ENCODE results near the gene ARHGAP6.

The ARHGAP6 gene

DNA sequence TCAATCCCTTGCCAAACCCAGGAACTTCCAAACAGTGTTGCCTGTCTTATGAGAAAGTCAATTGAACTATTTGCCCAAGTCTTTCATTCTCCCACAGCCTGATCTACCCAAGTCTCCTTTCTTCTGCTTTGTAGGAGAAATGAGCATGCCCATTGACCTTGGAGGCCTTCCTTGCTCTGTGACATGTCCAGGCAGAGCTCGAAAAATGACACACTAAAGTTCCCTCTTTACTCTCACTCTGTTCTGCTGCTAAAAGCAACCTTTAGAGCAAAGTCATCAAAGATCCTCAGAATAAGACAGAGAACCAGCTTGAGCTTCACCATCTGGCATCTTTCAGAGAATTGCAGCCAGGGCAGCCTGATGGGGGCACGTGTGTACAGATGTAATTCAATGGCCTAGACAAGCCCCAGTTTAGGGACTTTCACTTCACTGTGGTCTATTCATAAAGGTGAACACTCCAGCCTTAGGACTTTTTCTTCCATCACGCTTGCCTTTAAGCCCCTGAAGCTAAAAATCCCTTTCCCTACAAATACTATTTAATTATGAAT lies 236.1 kb downstream of the ARHGAP6 start:
- H3K4me3 ChIP-seq (ENCODE audit: low read length) = no peak overlapping the region
- DNase-seq (ENCODE audit: low read depth) = peak; percentile 19
- TF ChIP-seq, protein P1, sequence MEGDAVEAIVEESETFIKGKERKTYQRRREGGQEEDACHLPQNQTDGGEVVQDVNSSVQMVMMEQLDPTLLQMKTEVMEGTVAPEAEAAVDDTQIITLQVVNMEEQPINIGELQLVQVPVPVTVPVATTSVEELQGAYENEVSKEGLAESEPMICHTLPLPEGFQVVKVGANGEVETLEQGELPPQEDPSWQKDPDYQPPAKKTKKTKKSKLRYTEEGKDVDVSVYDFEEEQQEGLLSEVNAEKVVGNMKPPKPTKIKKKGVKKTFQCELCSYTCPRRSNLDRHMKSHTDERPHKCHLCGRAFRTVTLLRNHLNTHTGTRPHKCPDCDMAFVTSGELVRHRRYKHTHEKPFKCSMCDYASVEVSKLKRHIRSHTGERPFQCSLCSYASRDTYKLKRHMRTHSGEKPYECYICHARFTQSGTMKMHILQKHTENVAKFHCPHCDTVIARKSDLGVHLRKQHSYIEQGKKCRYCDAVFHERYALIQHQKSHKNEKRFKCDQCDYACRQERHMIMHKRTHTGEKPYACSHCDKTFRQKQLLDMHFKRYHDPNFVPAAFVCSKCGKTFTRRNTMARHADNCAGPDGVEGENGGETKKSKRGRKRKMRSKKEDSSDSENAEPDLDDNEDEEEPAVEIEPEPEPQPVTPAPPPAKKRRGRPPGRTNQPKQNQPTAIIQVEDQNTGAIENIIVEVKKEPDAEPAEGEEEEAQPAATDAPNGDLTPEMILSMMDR (IDR thresholded peaks at IDR 0.05; ENCODE audit: insufficient read depth, low read depth, low read length, missing control alignments) = no peak

GRCh38 chrX:11427453-11428071 lies 238.2 kb downstream of the ARHGAP6 start:
- TF ChIP-seq, protein P1 (IDR thresholded peaks at IDR 0.05; ENCODE audit: insufficient read depth, low read depth, low read length, missing control alignments) = no peak
- DNase-seq (ENCODE audit: low read depth) = no peak
- peak overlapping the region; percentile 32 for H3K4me3 ChIP-seq (ENCODE audit: low read length)

GRCh38 chrX:11426712-11427452 lies 238.8 kb downstream of the ARHGAP6 start:
- peak overlapping the region; percentile 32 for H3K4me3 ChIP-seq (ENCODE audit: low read length)
- TF ChIP-seq, protein P1 (IDR thresholded peaks at IDR 0.05; ENCODE audit: insufficient read depth, low read depth, low read length, missing control alignments) = no peak
- no peak for DNase-seq (ENCODE audit: low read depth)

DNA sequence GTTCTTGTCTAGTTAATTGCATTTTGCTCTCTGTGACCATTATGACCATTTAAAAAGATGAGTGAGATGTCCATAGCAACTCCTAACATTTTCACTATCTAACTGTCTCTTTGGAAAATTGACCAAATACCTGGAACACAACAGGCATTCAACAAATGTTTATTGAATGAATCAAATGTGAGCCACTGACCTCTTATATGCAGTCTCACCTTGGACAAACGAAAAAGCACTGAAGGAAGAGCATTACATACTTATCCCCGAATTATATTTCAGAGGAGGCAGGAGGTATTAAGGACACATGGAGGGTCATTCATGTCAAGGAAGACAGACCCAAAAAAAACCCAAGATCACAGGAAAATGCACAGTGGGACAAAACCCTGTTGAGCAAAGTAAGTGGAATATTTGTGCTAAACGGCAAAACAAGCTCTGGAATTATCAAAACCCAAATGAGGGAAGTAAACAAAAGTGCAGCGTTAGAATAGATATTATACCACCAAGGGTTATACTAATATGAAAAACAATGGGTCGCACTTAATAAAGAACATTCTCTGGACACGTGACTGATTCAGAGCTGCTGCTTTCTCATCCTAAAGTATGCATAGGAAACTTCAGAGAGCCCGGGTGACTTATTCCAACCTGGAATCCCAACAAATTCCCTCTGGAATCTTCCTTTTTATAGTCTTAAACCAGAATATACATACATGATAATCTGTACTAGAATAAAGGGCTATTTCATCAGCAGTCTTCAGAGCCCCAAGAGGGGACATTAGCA lies 240.6 kb downstream of the ARHGAP6 start:
- no peak overlapping the region for H3K4me3 ChIP-seq (ENCODE audit: low read length)
- TF ChIP-seq, protein P1 (IDR thresholded peaks at IDR 0.05; ENCODE audit: insufficient read depth, low read depth, low read length, missing control alignments) = no peak
- DNase-seq (ENCODE audit: low read depth) = no peak

- no peak overlapping the region for H3K4me3 ChIP-seq (ENCODE audit: low read length)
- no peak for DNase-seq (ENCODE audit: low read depth)
- TF ChIP-seq, protein P1 (IDR thresholded peaks at IDR 0.05; ENCODE audit: insufficient read depth, low read depth, low read length, missing control alignments) = no peak
Observed at GRCh38 chrX:11423949-11424348, 241.8 kb downstream of the ARHGAP6 start.

GRCh38 chrX:11423362-11423818 lies 242.3 kb downstream of the ARHGAP6 start:
- TF ChIP-seq, protein P1 (IDR thresholded peaks at IDR 0.05; ENCODE audit: insufficient read depth, low read depth, low read length, missing control alignments) = no peak
- H3K4me3 ChIP-seq (ENCODE audit: low read length) = no peak overlapping the region
- DNase-seq (ENCODE audit: low read depth) = no peak

Measured in epithelial cell of esophagus (primary cell).